ENCODE measurements around the gene SNRPA. TPM values are rescaled to one million over a fixed set of nuclear protein-coding genes. Genes with fewer than 3 reads are reported as not detected.
A peak's percentile ranks its signal among the peaks of the same experiment; 100 is the strongest.

SNRPA gene
- polyA plus RNA-seq, 1 of the 3 experiments (the other 2 are of a cell fraction), result 121 TPM

DNA sequence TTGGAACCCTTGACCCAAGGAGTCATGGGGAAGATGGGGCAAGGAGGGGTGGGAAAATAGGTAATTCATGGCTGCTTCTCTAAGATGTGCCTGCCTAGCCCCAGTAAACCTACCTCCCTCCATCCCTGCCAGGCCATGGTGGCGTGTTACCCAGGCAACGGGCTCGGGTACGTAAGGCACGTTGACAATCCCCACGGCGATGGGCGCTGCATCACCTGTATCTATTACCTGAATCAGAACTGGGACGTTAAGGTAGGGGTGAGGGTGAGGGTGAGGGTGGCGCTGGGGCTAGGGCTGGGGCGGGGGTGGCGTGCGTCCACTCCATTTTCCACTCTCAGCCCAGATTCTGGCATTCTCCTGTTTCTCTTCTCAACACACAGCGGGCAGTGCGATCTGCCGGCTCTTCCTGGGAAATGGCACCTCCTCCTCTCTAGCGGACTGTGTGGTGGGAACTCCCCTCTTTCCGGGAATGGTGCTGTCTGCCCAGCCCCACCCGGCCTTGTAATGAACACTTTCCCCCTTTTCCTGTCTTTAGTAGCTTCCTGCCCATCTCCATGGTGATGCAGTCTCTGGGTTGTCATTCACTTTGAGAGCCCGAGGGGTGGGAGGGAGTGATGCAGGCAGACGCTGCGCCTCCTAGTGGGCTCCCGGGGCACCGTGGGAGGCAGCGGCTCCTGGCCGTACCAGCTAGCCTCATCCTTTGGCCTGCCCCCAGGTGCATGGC lies 55.6 kb downstream of the SNRPA start:
- ChIA-PET POLR2A (interaction anchor here (0.7 to 1.4 kb wide), 4 partner anchors 8 to 143 kb away, joined by 3 to 6 read pairs (median 5); partner anchors contain the start of genes COQ8B and EGLN2), CTCF (interaction anchor here (0.5 to 5.4 kb wide), 21 partner anchors 8 to 179 kb away, joined by 3 to 54 read pairs (median 4); partner anchors contain the start of genes ACTMAP, EGLN2, MIA and RAB4B)
- Histone ChIP-seq H3K9me3 (no peaks in the 10 kb centered on the region), H3K9me2 (no peaks in the 10 kb centered on the region), H3K4me1 (ENCODE audit: control insufficient read depth in 1 of 2, insufficient read depth in 2 of 2, low read depth in 1 of 2, low read length in 1 of 2) (peaks cover 29 to 62% of the 10 kb centered on the region in 2 experiments; a peak in 3 of 4 replicates), H2AFZ (ENCODE audit: low read depth) (no peak overlapping the region), H3K79me2 (ENCODE audit: insufficient read depth) (peaks cover 80% of the 10 kb centered on the region), H3K27ac (ENCODE audit: low read depth in 2 of 2, low read length in 1 of 2) (peak overlapping the region; percentile 72 to 78), H3K27me3 (ENCODE audit: insufficient read depth) (no peaks in the 10 kb centered on the region), H4K20me1 (ENCODE audit: insufficient read depth) (peaks cover 82% of the 10 kb centered on the region), H3F3A (replicated peaks; ENCODE audit: insufficient read depth) (peaks cover 18% of the 10 kb centered on the region), H3K9ac (peak overlapping the region; percentile 30; the same call in 1 of the 2 replicates), H3K4me3 (ENCODE audit: low read depth in 2 of 2, low read length in 1 of 2) (peak overlapping the region; percentile 21 to 45; a peak in 3 of 4 replicates), H3K36me3 (replicated peaks in 1 of 2; ENCODE audit: control insufficient read depth in 1 of 2, insufficient read depth in 2 of 2, low read length in 1 of 2) (peaks cover 31 to 51% of the 10 kb centered on the region in 2 experiments), H3K4me2 (peak overlapping the region; percentile 75)
- 34% methylated on average over 26 of the region's 26 CpGs for WGBS (ENCODE audit: low lambda C conversion rate)
- TF ChIP-seq, protein P1, sequence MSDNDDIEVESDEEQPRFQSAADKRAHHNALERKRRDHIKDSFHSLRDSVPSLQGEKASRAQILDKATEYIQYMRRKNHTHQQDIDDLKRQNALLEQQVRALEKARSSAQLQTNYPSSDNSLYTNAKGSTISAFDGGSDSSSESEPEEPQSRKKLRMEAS (IDR thresholded peaks at IDR 0.05; ENCODE audit: low read depth), result peak; percentile 45; the same call in 1 of the 2 replicates
- TF ChIP-seq TAF1 (IDR thresholded peaks at IDR 0.05; ENCODE audit: borderline replicate concordance, low read depth, low read length) (peak; percentile 10; the same call in 1 of the 2 replicates), JUND (IDR thresholded peaks at IDR 0.05) (no peak), FOSL2 (IDR thresholded peaks at IDR 0.05; ENCODE audit: borderline replicate concordance, low read depth) (no peak), FOXM1 (IDR thresholded peaks at IDR 0.05; ENCODE audit: low read depth) (no peak), MXI1 (IDR thresholded peaks at IDR 0.05; ENCODE audit: low read depth, low read length) (peak; percentile 86), FOXJ3 (CRISPR knock-in tag; IDR thresholded peaks at IDR 0.05) (no peak), TEAD4 (IDR thresholded peaks at IDR 0.05; ENCODE audit: borderline replicate concordance, insufficient read depth) (no peak), EZH2phosphoT487 (IDR thresholded peaks at IDR 0.05; ENCODE audit: borderline replicate concordance, low read depth) (no peak), RFX5 (IDR thresholded peaks at IDR 0.05; ENCODE audit: low read length) (no peak), EP300 (IDR thresholded peaks at IDR 0.05; ENCODE audit: borderline replicate concordance in 1 of 2, low read depth in 1 of 2, low read length in 1 of 2) (no peak), RCOR1 (IDR thresholded peaks at IDR 0.05; ENCODE audit: low read length) (peak; percentile 9; the same call in 1 of the 2 replicates), NRF1 (IDR thresholded peaks at IDR 0.05; ENCODE audit: low read depth, low read length) (no peak), RAD21 (IDR thresholded peaks at IDR 0.05; ENCODE audit: low read length) (peak; percentile 60), TCF12 (IDR thresholded peaks at IDR 0.05) (peak; percentile 13; the same call in 1 of the 2 replicates), SIN3A (IDR thresholded peaks at IDR 0.05; ENCODE audit: borderline replicate concordance, low read depth, low read length) (peak; percentile 88), POLR2AphosphoS5 (IDR thresholded peaks at IDR 0.05; ENCODE audit: low read depth, low read length) (peak; percentile 24; the same call in 1 of the 2 replicates), SMC3 (IDR thresholded peaks at IDR 0.05; ENCODE audit: low read depth, low read length) (peak; percentile 83), CHD2 (IDR thresholded peaks at IDR 0.05; ENCODE audit: low read length, partially characterized antibody) (peak; percentile 40), GABPA (IDR thresholded peaks at IDR 0.05; ENCODE audit: low read depth) (no peak; the same call in 1 of the 2 replicates)
- TF ChIP-seq, protein P2, sequence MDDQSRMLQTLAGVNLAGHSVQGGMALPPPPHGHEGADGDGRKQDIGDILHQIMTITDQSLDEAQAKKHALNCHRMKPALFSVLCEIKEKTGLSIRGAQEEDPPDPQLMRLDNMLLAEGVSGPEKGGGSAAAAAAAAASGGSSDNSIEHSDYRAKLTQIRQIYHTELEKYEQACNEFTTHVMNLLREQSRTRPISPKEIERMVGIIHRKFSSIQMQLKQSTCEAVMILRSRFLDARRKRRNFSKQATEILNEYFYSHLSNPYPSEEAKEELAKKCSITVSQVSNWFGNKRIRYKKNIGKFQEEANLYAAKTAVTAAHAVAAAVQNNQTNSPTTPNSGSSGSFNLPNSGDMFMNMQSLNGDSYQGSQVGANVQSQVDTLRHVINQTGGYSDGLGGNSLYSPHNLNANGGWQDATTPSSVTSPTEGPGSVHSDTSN (IDR thresholded peaks at IDR 0.05), result peak; percentile 90
- TF ChIP-seq, protein P3, sequence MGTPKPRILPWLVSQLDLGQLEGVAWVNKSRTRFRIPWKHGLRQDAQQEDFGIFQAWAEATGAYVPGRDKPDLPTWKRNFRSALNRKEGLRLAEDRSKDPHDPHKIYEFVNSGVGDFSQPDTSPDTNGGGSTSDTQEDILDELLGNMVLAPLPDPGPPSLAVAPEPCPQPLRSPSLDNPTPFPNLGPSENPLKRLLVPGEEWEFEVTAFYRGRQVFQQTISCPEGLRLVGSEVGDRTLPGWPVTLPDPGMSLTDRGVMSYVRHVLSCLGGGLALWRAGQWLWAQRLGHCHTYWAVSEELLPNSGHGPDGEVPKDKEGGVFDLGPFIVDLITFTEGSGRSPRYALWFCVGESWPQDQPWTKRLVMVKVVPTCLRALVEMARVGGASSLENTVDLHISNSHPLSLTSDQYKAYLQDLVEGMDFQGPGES (IDR thresholded peaks at IDR 0.05; ENCODE audit: low read depth, low read length), result no peak
- TF ChIP-seq, protein P4, sequence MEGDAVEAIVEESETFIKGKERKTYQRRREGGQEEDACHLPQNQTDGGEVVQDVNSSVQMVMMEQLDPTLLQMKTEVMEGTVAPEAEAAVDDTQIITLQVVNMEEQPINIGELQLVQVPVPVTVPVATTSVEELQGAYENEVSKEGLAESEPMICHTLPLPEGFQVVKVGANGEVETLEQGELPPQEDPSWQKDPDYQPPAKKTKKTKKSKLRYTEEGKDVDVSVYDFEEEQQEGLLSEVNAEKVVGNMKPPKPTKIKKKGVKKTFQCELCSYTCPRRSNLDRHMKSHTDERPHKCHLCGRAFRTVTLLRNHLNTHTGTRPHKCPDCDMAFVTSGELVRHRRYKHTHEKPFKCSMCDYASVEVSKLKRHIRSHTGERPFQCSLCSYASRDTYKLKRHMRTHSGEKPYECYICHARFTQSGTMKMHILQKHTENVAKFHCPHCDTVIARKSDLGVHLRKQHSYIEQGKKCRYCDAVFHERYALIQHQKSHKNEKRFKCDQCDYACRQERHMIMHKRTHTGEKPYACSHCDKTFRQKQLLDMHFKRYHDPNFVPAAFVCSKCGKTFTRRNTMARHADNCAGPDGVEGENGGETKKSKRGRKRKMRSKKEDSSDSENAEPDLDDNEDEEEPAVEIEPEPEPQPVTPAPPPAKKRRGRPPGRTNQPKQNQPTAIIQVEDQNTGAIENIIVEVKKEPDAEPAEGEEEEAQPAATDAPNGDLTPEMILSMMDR (IDR thresholded peaks at IDR 0.05), result peak; percentile 97
- TF ChIP-seq, protein P5, sequence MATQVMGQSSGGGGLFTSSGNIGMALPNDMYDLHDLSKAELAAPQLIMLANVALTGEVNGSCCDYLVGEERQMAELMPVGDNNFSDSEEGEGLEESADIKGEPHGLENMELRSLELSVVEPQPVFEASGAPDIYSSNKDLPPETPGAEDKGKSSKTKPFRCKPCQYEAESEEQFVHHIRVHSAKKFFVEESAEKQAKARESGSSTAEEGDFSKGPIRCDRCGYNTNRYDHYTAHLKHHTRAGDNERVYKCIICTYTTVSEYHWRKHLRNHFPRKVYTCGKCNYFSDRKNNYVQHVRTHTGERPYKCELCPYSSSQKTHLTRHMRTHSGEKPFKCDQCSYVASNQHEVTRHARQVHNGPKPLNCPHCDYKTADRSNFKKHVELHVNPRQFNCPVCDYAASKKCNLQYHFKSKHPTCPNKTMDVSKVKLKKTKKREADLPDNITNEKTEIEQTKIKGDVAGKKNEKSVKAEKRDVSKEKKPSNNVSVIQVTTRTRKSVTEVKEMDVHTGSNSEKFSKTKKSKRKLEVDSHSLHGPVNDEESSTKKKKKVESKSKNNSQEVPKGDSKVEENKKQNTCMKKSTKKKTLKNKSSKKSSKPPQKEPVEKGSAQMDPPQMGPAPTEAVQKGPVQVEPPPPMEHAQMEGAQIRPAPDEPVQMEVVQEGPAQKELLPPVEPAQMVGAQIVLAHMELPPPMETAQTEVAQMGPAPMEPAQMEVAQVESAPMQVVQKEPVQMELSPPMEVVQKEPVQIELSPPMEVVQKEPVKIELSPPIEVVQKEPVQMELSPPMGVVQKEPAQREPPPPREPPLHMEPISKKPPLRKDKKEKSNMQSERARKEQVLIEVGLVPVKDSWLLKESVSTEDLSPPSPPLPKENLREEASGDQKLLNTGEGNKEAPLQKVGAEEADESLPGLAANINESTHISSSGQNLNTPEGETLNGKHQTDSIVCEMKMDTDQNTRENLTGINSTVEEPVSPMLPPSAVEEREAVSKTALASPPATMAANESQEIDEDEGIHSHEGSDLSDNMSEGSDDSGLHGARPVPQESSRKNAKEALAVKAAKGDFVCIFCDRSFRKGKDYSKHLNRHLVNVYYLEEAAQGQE (IDR thresholded peaks at IDR 0.05; ENCODE audit: low read depth, low read length), result no peak
- peak; percentile 97 for DNase-seq
